ENCODE data around the gene TIMD4. TPM values are rescaled to one million over a fixed set of nuclear protein-coding genes. Genes with fewer than 3 reads are reported as not detected.
"Not testable (repeated sequence)": the region's sequence is repeated elsewhere in the genome, so short reads cannot be mapped to it uniquely, and the experiment has no call there.

The TIMD4 gene
- total RNA-seq, 1 experiment from 2014 or later: not detected

GRCh38 chr5:156927545-156927944, 35.5 kb downstream of the TIMD4 start:
- ATAC-seq: no peak
- TF ChIP-seq EZH2phosphoT487 (IDR thresholded peaks at IDR 0.05; ENCODE audit: borderline replicate concordance, low read length) (no peak), CTCF (conservative IDR thresholded peaks at IDR 0.05; ENCODE audit: low read depth, low read length) (no peak), EZH2 (IDR thresholded peaks at IDR 0.05; ENCODE audit: low read length, unreplicated experiment) (no peak)

GRCh38 chr5:156925767-156926166, 37.3 kb downstream of the TIMD4 start:
- BruUV-seq (replicated peaks); H4K20me1 ChIP-seq (ENCODE audit: low read length); H3F3A ChIP-seq (ENCODE audit: low read length, unreplicated experiment); ATAC-seq; POLR2A ChIA-PET (ENCODE audit: unreplicated experiment); H3K27ac ChIP-seq (ENCODE audit: low read length); DNase-seq; H3K9ac ChIP-seq (ENCODE audit: low read length); H3K27me3 ChIP-seq (ENCODE audit: low read length); H3K9me2 ChIP-seq (replicated peaks; ENCODE audit: low read length); H2AFZ ChIP-seq (ENCODE audit: low read length); H3K4me3 ChIP-seq (ENCODE audit: low read length); H3K79me2 ChIP-seq (ENCODE audit: low read length); H3K36me3 ChIP-seq (ENCODE audit: low read depth, low read length); H3K4me1 ChIP-seq (ENCODE audit: insufficient read depth, low read length); H3K9me3 ChIP-seq (ENCODE audit: low read length); H3K4me2 ChIP-seq (ENCODE audit: low read length); intact Hi-C loops (cut with micrococcal nuclease); CTCF ChIA-PET: not testable (repeated sequence)

More at GRCh38 chr5:156927545-156927944, 35.5 kb downstream of the TIMD4 start:
- H3K79me2 ChIP-seq (ENCODE audit: low read length): no peaks in the 10 kb centered on the region
- no peak overlapping the region for H2AFZ ChIP-seq (ENCODE audit: low read length)
- ChIA-PET POLR2A (ENCODE audit: unreplicated experiment) (no interaction called here), CTCF (no interaction called here)
- H3K4me3 ChIP-seq (ENCODE audit: low read length): no peak overlapping the region
- BruUV-seq (replicated peaks): no TSS peak
- H3K36me3 ChIP-seq (ENCODE audit: low read depth, low read length): no peaks in the 10 kb centered on the region
- H4K20me1 ChIP-seq (ENCODE audit: low read length): no peaks in the 10 kb centered on the region
- no peaks in the 10 kb centered on the region for H3K4me1 ChIP-seq (ENCODE audit: insufficient read depth, low read length)
- H3K27ac ChIP-seq (ENCODE audit: low read length): no peak overlapping the region
- intact Hi-C loops (cut with micrococcal nuclease): no loop called here
- no peaks in the 10 kb centered on the region for H3K9me2 ChIP-seq (replicated peaks; ENCODE audit: low read length)
- peaks cover 3% of the 10 kb centered on the region; the same call in 1 of the 2 replicates for H3K27me3 ChIP-seq (ENCODE audit: low read length)
- H3K9me3 ChIP-seq (ENCODE audit: low read length): no peaks in the 10 kb centered on the region
- no peak for DNase-seq
- no peak overlapping the region for H3K9ac ChIP-seq (ENCODE audit: low read length)
- H3K4me2 ChIP-seq (ENCODE audit: low read length): no peak overlapping the region
- H3F3A ChIP-seq (ENCODE audit: low read length, unreplicated experiment): no peaks in the 10 kb centered on the region

DNA sequence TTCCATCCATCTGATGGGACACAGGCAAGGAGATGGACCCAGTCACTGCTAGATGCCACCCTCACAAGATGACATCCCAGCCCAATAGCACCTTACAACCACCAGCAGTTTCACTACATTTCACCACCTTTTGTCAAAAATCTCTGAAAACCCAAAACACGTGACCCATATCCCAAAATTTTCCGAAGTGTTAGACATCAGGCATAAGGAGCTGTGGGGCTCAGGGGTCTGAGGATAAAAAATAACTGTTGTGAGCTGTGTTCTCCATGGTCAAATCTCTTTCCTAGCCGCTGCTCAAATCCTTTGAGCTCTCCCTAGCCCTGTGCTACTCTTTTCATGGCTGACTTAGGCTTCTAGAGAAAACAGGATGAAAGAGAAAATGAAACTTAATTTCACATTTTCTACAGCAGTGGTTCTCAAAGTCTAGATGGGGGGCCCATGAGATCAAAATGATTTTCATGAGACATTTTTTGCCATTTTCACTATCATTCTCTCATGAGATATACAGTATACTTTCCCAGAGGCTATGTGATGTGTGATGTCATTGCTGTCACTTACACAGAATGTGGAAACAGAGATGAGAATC, 40.7 kb downstream of the TIMD4 start:
- no TSS peak for BruUV-seq (replicated peaks)
- ATAC-seq: no peak

More for the DNA sequence above, 40.7 kb downstream of the TIMD4 start:
- Histone ChIP-seq H3K9ac (ENCODE audit: low read length) (no peak overlapping the region), H3K9me3 (ENCODE audit: low read length) (no peaks in the 10 kb centered on the region), H3K27me3 (ENCODE audit: low read length) (0 out of 2 replicates have a peak, but pooled peaks cover 4% of the 10 kb centered on the region), H3K9me2 (replicated peaks; ENCODE audit: low read length) (no peaks in the 10 kb centered on the region), H3K4me2 (ENCODE audit: low read length) (no peak overlapping the region), H3F3A (ENCODE audit: low read length, unreplicated experiment) (no peaks in the 10 kb centered on the region), H2AFZ (ENCODE audit: low read length) (no peak overlapping the region), H3K4me3 (ENCODE audit: low read length) (no peak overlapping the region), H3K4me1 (ENCODE audit: insufficient read depth, low read length) (no peaks in the 10 kb centered on the region), H3K36me3 (ENCODE audit: low read depth, low read length) (no peaks in the 10 kb centered on the region), H3K79me2 (ENCODE audit: low read length) (no peaks in the 10 kb centered on the region), H4K20me1 (ENCODE audit: low read length) (no peaks in the 10 kb centered on the region), H3K27ac (ENCODE audit: low read length) (no peak overlapping the region)
- ChIA-PET POLR2A (ENCODE audit: unreplicated experiment) (interaction anchor here (0.7 kb wide), 1 partner anchor 15 kb away, joined by 24 read pairs; no protein-coding TSS in a partner anchor), CTCF (no interaction called here)
- TF ChIP-seq EZH2 (IDR thresholded peaks at IDR 0.05; ENCODE audit: low read length, unreplicated experiment) (no peak), CTCF (conservative IDR thresholded peaks at IDR 0.05; ENCODE audit: low read depth, low read length) (no peak), EZH2phosphoT487 (IDR thresholded peaks at IDR 0.05; ENCODE audit: borderline replicate concordance, low read length) (no peak)
- intact Hi-C loops (cut with micrococcal nuclease): no loop called here
- DNase-seq: no peak

All from PC-3 (cell line).